Measurements from ENCODE around the gene MINDY4.

MINDY4 gene

GRCh38 chr7:30900803-30901362, 129.7 kb downstream of the MINDY4 start:
- no peak for DNase-seq (ENCODE audit: low read depth in 3 of 3)

GRCh38 chr7:30901856-30902255, 130.6 kb downstream of the MINDY4 start:
- no peak for DNase-seq (ENCODE audit: low read depth in 3 of 3)

- no peak for DNase-seq (ENCODE audit: low read depth in 3 of 3)
These were observed 131.2 kb downstream of the MINDY4 start for GRCh38 chr7:30902466-30902865.

GRCh38 chr7:30903146-30903545, 131.9 kb downstream of the MINDY4 start:
- no peak for DNase-seq (ENCODE audit: low read depth in 3 of 3)

GRCh38 chr7:30904561-30904960, 133.3 kb downstream of the MINDY4 start:
- no peak for DNase-seq (ENCODE audit: low read depth in 3 of 3)

- no peak for DNase-seq (ENCODE audit: low read depth in 3 of 3)
These were observed 134.1 kb downstream of the MINDY4 start for GRCh38 chr7:30905078-30906012.

GRCh38 chr7:30906014-30906413, 134.8 kb downstream of the MINDY4 start:
- DNase-seq (ENCODE audit: low read depth in 3 of 3), result no peak

- no peak for DNase-seq (ENCODE audit: low read depth in 3 of 3)
These were observed 135.5 kb downstream of the MINDY4 start for GRCh38 chr7:30906515-30907240.

- no peak for DNase-seq (ENCODE audit: low read depth in 3 of 3)
These were observed 136.5 kb downstream of the MINDY4 start for GRCh38 chr7:30907527-30908267.

GRCh38 chr7:30908681-30909080, 137.5 kb downstream of the MINDY4 start:
- DNase-seq (ENCODE audit: low read depth in 3 of 3), result no peak

- DNase-seq (ENCODE audit: low read depth in 3 of 3), result no peak
These were observed 138.2 kb downstream of the MINDY4 start for GRCh38 chr7:30909431-30909830.

- no peak for DNase-seq (ENCODE audit: low read depth in 3 of 3)
These were observed 139.3 kb downstream of the MINDY4 start for GRCh38 chr7:30910411-30911073.

GRCh38 chr7:30911133-30911532, 139.9 kb downstream of the MINDY4 start:
- no peak for DNase-seq (ENCODE audit: low read depth in 3 of 3)

- DNase-seq (ENCODE audit: low read depth in 3 of 3), result no peak
These were observed 140.3 kb downstream of the MINDY4 start, which contains the start of gene AQP1 for GRCh38 chr7:30911561-30911969. Gene AQP1 (plus strand): TSS chr7:30911853. CDS start chr7:30911910, 57 bp downstream.

GRCh38 chr7:30912021-30912730, 141.0 kb downstream of the MINDY4 start:
- DNase-seq (ENCODE audit: low read depth in 3 of 3), result no peak

GRCh38 chr7:30912731-30912985, 141.4 kb downstream of the MINDY4 start:
- no peak for DNase-seq (ENCODE audit: low read depth in 3 of 3)

- DNase-seq (ENCODE audit: low read depth in 3 of 3), result no peak
These were observed 142.0 kb downstream of the MINDY4 start for GRCh38 chr7:30912986-30913811.

- DNase-seq (ENCODE audit: low read depth in 3 of 3), result no peak
These were observed 142.8 kb downstream of the MINDY4 start for GRCh38 chr7:30913821-30914515.

GRCh38 chr7:30914596-30914995, 143.4 kb downstream of the MINDY4 start:
- no peak for DNase-seq (ENCODE audit: low read depth in 3 of 3)
